IMR-90 (cell line): Measurements from ENCODE around the gene KCNE2. TPM values are rescaled to one million over a fixed set of nuclear protein-coding genes. Genes with fewer than 3 reads are reported as not detected.
A peak's percentile ranks its signal among the peaks of the same experiment; 100 is the strongest.

Source experiments
- ATAC-seq: fragments of 200-7000 bp; cut with Tn5 transposase; 2 replicates; pipeline ENCODE4 v1.9.1; 2020; ENCODE audit warnings: low read depth, mild to moderate bottlenecking, moderate library complexity
- BruUV-seq: library from RNA; stranded (reverse); fragments of 400-500 nt; replicated peaks from 2 replicates; lab custom pipeline; 2021; lab: Mats Ljungman, UMichigan
- CTCF ChIA-PET: fragments of 300-600 bp; formaldehyde crosslinking; extraction: SDS; loops from one replicate; lab custom pipeline; 2021; ENCODE audit warnings: antibody characterized with exemption; lab: Yijun Ruan, JAX
- POLR2A ChIA-PET: fragments of 300-600 bp; sonication (Branson Sonifier 250); formaldehyde crosslinking; loops from one replicate; lab custom pipeline; 2022; ENCODE audit warnings: antibody characterized with exemption; ENCODE audit not compliant: unreplicated experiment; lab: Charles Lee
- DNase-seq: peaks from one replicate; pipeline ENCODE4 v3.0.0; 2013
- H2AFZ ChIP-seq: replicated peaks from 2 replicates; pipeline ENCODE3; 2013; ENCODE audit warnings: low read length, mild to moderate bottlenecking; ENCODE audit not compliant: poor library complexity
- H2AK5ac ChIP-seq: 2 replicates; pipeline ENCODE4 v1.6.1; 2013; ENCODE audit warnings: low read depth, low read length, inconsistent platforms
- H2AK9ac ChIP-seq: replicated peaks from 2 replicates; pipeline ENCODE3; 2013; ENCODE audit warnings: mild to moderate bottlenecking, low read depth, low read length, moderate library complexity; ENCODE audit not compliant: poor library complexity
- H2BK120ac ChIP-seq: 2 replicates; pipeline ENCODE4 v1.6.1; 2013; ENCODE audit warnings: low read depth, low read length, inconsistent platforms
- H2BK15ac ChIP-seq: 3 replicates; pipeline ENCODE4 v1.6.1; 2013; ENCODE audit warnings: low read depth, low read length, inconsistent platforms
- H2BK20ac ChIP-seq: 2 replicates; pipeline ENCODE4 v1.6.1; 2013; ENCODE audit warnings: low read depth, mild to moderate bottlenecking, inconsistent platforms, low read length, moderate library complexity
- H2BK5ac ChIP-seq: 2 replicates; pipeline ENCODE4 v1.6.1; 2013; ENCODE audit warnings: mild to moderate bottlenecking, low read depth, low read length, inconsistent platforms; ENCODE audit not compliant: poor library complexity, severe bottlenecking
- H3K14ac ChIP-seq: replicated peaks from 2 replicates; pipeline ENCODE4 v1.6.1; 2013; ENCODE audit warnings: low read depth, low read length, inconsistent platforms
- H3K18ac ChIP-seq: 2 replicates; pipeline ENCODE4 v1.6.1; 2013; ENCODE audit warnings: low read depth, low read length, control low read depth
- H3K23ac ChIP-seq: 2 replicates; pipeline ENCODE4 v1.6.1; 2013; ENCODE audit warnings: low read depth, low read length, inconsistent platforms
- H3K27ac ChIP-seq: 2 replicates; pipeline ENCODE4 v1.5.1; 2013; ENCODE audit warnings: mild to moderate bottlenecking, control low read depth, low read length; ENCODE audit not compliant: insufficient read depth
- H3K27me3 ChIP-seq: 2 replicates; pipeline ENCODE4 v1.6.1; 2013; ENCODE audit warnings: low read length; ENCODE audit not compliant: control insufficient read depth, insufficient read depth
- H3K36me3 ChIP-seq: 2 replicates; pipeline ENCODE4 v1.6.1; 2013; ENCODE audit warnings: low read length, mixed read lengths; ENCODE audit not compliant: control insufficient read depth, insufficient read depth
- H3K4ac ChIP-seq: 2 replicates; pipeline ENCODE4 v1.6.1; 2013; ENCODE audit warnings: low read depth, low read length, inconsistent platforms
- H3K4me1 ChIP-seq: 2 replicates; pipeline ENCODE4 v1.6.1; 2013; ENCODE audit warnings: low read length, mixed read lengths; ENCODE audit not compliant: control insufficient read depth, insufficient read depth
- H3K4me2 ChIP-seq: 2 replicates; pipeline ENCODE4 v1.6.1; 2013; ENCODE audit warnings: low read depth, mild to moderate bottlenecking, control low read depth, low read length, moderate library complexity
- H3K4me3 ChIP-seq: 2 replicates; pipeline ENCODE4 v1.5.1; 2013; ENCODE audit warnings: low read depth, mild to moderate bottlenecking, control low read depth, low read length, moderate library complexity; ENCODE audit not compliant: insufficient read depth
- H3K56ac ChIP-seq: 2 replicates; pipeline ENCODE4 v1.6.1; 2013; ENCODE audit warnings: low read length, inconsistent platforms; ENCODE audit not compliant: insufficient read depth; ENCODE audit errors: extremely low read depth
- H3K79me1 ChIP-seq, 2 experiments: 2 replicates each; pipeline ENCODE4 v1.6.1; 2013; ENCODE audit warnings: low read length in 2 of 2, inconsistent platforms in 1 of 2, low read depth in 1 of 2
- H3K9ac ChIP-seq: 2 replicates; pipeline ENCODE4 v1.6.1; 2013; ENCODE audit warnings: low read depth, low read length, control low read depth
- H3K9me1 ChIP-seq: 2 replicates; pipeline ENCODE4 v1.6.1; 2013; ENCODE audit warnings: low read length, inconsistent platforms; ENCODE audit not compliant: insufficient read depth
- H3K9me3 ChIP-seq: 2 replicates; pipeline ENCODE4 v1.6.1; 2013; ENCODE audit warnings: low read length; ENCODE audit not compliant: control insufficient read depth, insufficient read depth
- H4K20me1 ChIP-seq: 2 replicates; pipeline ENCODE4 v1.6.1; 2013; ENCODE audit warnings: low read length, inconsistent platforms; ENCODE audit not compliant: insufficient read depth
- H4K5ac ChIP-seq: 2 replicates; pipeline ENCODE4 v1.6.1; 2013; ENCODE audit warnings: mild to moderate bottlenecking, low read depth, low read length, control low read depth
- H4K8ac ChIP-seq, 2 experiments: 2 replicates each; pipeline ENCODE4 v1.6.1; 2013; ENCODE audit warnings: low read depth in 2 of 2, low read length in 2 of 2, control low read depth in 1 of 2, inconsistent platforms in 1 of 2
- H4K91ac ChIP-seq: 2 replicates; pipeline ENCODE4 v1.6.1; 2013; ENCODE audit warnings: low read depth, low read length, inconsistent platforms; ENCODE audit not compliant: insufficient read depth
- CEBPB ChIP-seq: IDR thresholded peaks from 2 replicates; pipeline ENCODE4 v1.6.1; 2012; ENCODE audit warnings: low read depth, low read length, improper control_type of control experiment
- MXI1 ChIP-seq: IDR thresholded peaks from 2 replicates; pipeline ENCODE4 v1.6.1; 2012; ENCODE audit warnings: low read depth, mild to moderate bottlenecking, low read length, moderate library complexity, borderline replicate concordance
- POLR2A ChIP-seq: IDR thresholded peaks from 2 replicates; pipeline ENCODE4 v1.6.1; 2012; ENCODE audit warnings: mild to moderate bottlenecking, low read depth, low read length
- RFX5 ChIP-seq: IDR thresholded peaks from 2 replicates; pipeline ENCODE4 v1.8.0; 2012; ENCODE audit warnings: low read depth, mild to moderate bottlenecking, low read length, moderate library complexity
- WGBS, 2 experiments: methylation state at CpG; one replicate each; pipeline versions ENCODE4 v1.1.5 to v1.1.7; 2013; ENCODE audit warnings: missing lambda C conversion rate in 2 of 2; ENCODE audit not compliant: insufficient read length in 1 of 2; ENCODE audit errors: extremely low coverage in 2 of 2; 5-methylcytosine and 5-hydroxymethylcytosine counted together
- dilution Hi-C: fragments of 300-500 bp; cut with HindIII; formaldehyde crosslinking; loops from one replicate; pipeline ENCODE4 v1.14.3; 2018; ENCODE audit warnings: low sequenced_read_pairs; ENCODE audit not compliant: unreplicated experiment
- in situ Hi-C: fragments of 300-500 bp; cut with MboI; formaldehyde crosslinking; loops from 3 replicates; pipeline ENCODE4 v1.14.3; 2019; ENCODE audit warnings: low sequenced_read_pairs, inconsistent platforms, mixed read lengths
- intact Hi-C: fragments of 100-400 bp; cut with micrococcal nuclease; formaldehyde crosslinking; loops from 2 replicates; pipeline ENCODE4 v1.10.0; 2022
- polyA plus RNA-seq, 3 experiments: library from polyadenylated mRNA; depleted of rRNA; stranded (reverse); fragments of >200 nt; gene quantifications; 2 replicates each; pipeline ENCODE4 v1.2.3, GENCODE V29; 2012; ENCODE audit warnings: low replicate concordance in 1 of 3
- total RNA-seq: library from RNA; depleted of rRNA; stranded (reverse); fragments of >200 nt; gene quantifications from 2 replicates; pipeline ENCODE4 v1.2.3, GENCODE V29; 2012

The KCNE2 gene
- total and polyA plus RNA-seq, 2 of the 4 experiments (the other 2 are of a cell fraction), result not detected

GRCh38 chr21:34338226-34338625, 25.6 kb upstream of the KCNE2 start:
- Histone ChIP-seq H3K23ac (no peak overlapping the region), H3K36me3 (no peaks in the 10 kb centered on the region), H3K27ac (no peak overlapping the region), H3K4me3 (no peak overlapping the region), H3K79me1 (no peaks in the 10 kb centered on the region), H4K20me1 (no peaks in the 10 kb centered on the region), H3K4me2 (no peak overlapping the region), H3K4ac (peak overlapping the region; percentile 94), H3K56ac (no peak overlapping the region), H3K4me1 (peaks cover 34% of the 10 kb centered on the region), H2BK20ac (peak overlapping the region; percentile 65), H2BK120ac (peak overlapping the region; percentile 96), H2BK15ac (peak overlapping the region; percentile 89; the same call in 1 of the 3 replicates), H3K14ac (peak overlapping the region; percentile 48; the same call in 1 of the 2 replicates), H3K9ac (no peak overlapping the region), H2AK5ac (peak overlapping the region; percentile 60; the same call in 1 of the 2 replicates), H2AFZ (no peak overlapping the region), H3K18ac (peak overlapping the region; percentile 79; the same call in 1 of the 2 replicates), H4K8ac (no peak overlapping the region; a peak in 1 of 4 replicates), H4K5ac (peak overlapping the region; percentile 73; the same call in 1 of the 2 replicates), H3K9me3 (no peaks in the 10 kb centered on the region), H3K27me3 (no peaks in the 10 kb centered on the region; the same call in 1 of the 2 replicates), H4K91ac (peak overlapping the region; percentile 86), H2BK5ac (no peak overlapping the region), H2AK9ac (no peak overlapping the region), H3K9me1 (peaks cover 11% of the 10 kb centered on the region)
- TF ChIP-seq CEBPB, result no peak
- no peak for TF ChIP-seq MXI1
- TF ChIP-seq POLR2A, result no peak
- TF ChIP-seq RFX5, result no peak
- ATAC-seq (no peak), DNase-seq (no peak)
- no TSS peak for BruUV-seq
- in situ Hi-C loops, result no loop called here
- ChIA-PET POLR2A (no interaction called here), CTCF (interaction anchor here (0.5 to 0.8 kb wide), 2 partner anchors 24 to 366 kb away, joined by 3 to 5 read pairs; no protein-coding TSS in a partner anchor)
- dilution Hi-C loops, result no loop called here
- intact Hi-C loops, result no loop called here
- 95% methylated on average over 4 of the region's 8 CpGs; no CpG with 5 or more reads in 1 of the 2 experiments for WGBS, 2 experiments
